GM21576 (cell line): Measurements from ENCODE around the gene CRHBP.
"Not testable (repeated sequence)": the region's sequence is repeated elsewhere in the genome, so short reads cannot be mapped to it uniquely, and the experiment has no call there.

ENCODE experiments used
- ATAC-seq: cut with Tn5 transposase; IDR thresholded peaks from one replicate; pipeline ENCODE4 v1.9.1; 2021; ENCODE audit warnings: mild to moderate bottlenecking, moderate library complexity; ENCODE audit not compliant: unreplicated experiment

Gene CRHBP

GRCh38 chr5:76958991-76959767 is 6.3 kb downstream of the CRHBP start:
- no peak for ATAC-seq

GRCh38 chr5:76960004-76960625 is 7.3 kb downstream of the CRHBP start:
- ATAC-seq, result peak; percentile 82

DNA sequence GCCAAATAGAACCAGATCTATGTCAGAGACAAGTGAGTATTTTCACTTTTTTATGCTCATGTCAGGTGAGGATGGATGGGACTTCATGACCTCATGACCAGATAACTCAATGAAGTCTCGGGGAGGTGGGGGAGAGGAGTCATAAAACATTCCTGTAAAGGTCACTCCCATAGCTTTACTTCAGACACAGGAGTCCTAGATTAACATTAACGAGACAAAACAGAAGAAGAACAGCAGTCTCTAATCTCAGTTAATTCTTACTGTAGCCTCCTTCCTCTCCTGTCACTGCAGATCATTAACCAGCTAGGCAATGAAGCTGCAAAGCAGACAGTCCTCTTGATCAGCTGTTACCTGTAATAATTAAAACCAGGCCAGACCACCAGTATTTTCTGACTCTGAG is 11.2 kb downstream of the CRHBP start:
- ATAC-seq, result no peak

DNA sequence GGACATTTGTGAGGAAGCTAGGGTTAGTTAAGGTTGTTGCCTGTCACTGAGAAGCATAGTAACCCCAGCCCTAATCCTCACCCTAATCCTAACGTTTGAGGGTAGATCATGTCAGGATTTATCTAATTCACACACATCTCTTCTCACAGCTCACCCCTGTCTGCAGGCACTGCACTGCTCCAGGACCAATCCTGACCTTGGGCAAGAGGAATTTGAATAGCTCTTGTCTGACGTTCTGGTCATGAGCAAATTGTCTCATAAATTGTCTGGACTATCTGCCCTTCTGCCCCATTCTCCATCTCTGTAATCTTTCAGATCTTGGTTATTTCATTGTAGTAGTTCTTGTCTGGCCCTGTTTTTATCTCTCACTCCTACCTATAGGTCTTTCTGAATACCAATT is 18.7 kb downstream of the CRHBP start:
- ATAC-seq, result no peak

GRCh38 chr5:76972689-76973088 is 19.8 kb downstream of the CRHBP start:
- ATAC-seq, result no peak

GRCh38 chr5:76974785-76975184 is 21.9 kb downstream of the CRHBP start:
- ATAC-seq, result no peak

GRCh38 chr5:76978869-76979268 is 26.0 kb downstream of the CRHBP start:
- ATAC-seq, result no peak

DNA sequence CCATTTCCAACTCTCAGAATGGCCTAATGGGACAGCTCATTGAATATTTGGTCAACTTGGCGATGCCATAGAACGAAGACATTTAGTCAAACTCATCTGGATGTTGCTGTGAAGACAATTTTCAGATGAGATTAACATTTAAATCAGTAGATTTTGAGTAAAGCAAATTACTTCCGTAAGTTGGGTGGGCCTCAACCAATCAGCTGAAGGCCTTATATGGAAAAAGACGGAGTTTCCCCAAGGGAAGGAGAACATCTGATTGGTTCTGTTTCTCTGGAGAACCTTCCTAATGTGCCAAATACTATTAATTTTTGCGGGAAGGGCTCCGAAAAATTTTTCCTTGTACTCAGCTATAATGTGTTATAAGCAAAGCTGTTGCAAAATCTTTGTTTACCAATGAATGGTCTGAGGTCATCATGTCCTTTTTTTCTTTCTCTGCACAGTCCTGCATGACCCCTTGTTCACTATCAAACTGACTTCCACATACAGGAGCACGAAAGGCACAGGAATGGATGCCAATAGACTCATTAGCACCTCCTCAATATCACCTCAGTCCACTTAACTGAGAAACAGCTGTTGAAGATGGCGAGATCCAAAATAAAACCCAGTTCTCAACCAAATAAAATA is 27.8 kb downstream of the CRHBP start:
- no peak for ATAC-seq

DNA sequence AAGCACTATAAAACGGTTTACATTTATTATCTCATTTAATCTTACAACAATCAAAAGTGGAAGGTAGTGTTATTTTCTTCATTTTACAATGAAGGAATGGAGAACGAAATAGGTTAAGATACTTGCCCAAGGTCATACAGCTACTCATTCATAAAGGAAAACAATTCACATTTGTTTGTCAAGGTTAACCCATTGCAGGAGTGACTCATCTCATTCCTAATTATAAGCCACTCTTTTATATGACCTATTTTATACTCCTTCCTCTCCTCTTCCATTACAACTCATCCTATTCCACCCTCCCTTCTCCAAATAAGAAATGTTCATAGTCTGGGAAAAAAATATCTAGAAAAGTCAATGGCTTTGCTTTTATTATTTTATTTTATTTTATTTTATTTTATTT is 29.6 kb downstream of the CRHBP start:
- no peak for ATAC-seq

DNA sequence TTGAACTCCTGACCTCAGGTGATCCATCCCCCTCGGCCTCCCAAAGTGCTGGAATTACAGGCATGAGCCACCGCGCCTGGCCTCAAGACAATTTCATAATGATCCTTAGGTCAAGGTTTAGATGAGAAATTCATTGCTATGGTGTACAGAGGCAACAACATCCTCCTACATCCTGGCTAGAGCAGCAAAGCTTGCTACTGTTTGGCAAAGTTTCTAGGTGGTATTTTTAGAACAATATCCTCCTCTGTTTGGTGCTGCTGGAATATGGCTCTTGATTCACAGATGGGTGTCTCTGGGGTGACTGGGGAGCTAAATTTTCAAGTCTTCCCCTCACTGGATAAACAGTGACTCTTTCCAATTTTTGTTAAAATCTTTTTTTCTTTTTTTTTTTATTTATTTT is 30.6 kb downstream of the CRHBP start:
- ATAC-seq, result no peak

DNA sequence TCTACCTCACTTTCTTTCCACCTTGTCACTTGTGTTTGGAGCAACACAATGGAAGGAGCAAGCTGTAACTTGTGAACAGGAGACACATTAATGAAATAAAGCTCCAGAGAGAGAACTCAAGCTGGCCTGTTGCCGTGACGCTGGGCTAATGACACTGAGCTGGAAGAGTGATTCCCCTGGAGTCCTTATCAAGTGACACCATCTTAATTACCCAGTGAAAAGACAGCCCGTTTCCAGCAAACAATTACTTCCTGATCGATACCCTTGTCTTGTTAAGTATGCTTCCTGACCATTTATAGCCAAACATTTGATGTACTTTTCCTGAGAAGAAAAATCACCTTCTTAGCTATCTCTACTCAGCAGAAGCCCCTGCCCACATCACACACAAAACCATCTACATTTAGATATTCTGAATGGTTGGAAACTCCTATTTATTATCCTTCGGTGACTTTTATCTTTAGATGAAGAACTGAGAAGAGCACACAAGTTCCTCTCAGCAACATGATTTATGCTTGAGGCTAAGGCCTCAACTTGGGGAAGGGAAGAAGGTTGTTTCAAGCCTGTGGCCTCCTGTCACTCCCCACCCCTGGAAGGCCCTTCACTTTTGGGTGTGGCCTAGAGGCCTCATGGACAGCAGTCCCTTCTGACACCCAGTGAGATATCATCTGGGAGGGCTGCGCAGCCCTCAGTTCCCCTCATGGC is 34.1 kb downstream of the CRHBP start:
- ATAC-seq, result no peak

DNA sequence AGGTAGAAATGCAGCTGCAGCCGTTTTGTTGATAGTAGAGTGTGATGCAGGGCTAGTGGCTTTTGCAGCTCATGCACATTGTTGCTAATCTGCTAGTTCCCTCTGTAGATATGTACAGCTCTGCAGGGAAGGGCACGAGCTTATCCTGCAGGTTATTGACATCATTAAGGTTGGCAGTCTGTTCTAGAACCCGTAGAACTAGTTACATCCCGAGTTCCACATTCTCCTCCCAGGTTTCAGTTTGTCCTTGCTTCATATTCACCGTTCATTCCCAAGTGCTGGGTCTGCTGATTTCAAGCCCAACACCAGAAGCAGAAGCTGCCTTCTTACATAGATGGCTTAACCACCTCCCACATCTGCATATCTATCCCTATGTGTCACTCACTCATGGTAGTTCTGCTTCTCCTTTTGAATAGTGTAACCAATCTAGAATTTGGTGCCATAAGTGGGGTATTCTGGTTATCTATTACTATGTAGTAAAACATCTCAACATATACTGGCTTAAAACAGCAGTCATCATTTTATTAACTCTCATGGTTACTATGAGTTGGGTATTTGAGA is 38.1 kb downstream of the CRHBP start:
- no peak for ATAC-seq

- ATAC-seq, result not testable (repeated sequence)
These were observed 40.6 kb downstream of the CRHBP start for GRCh38 chr5:76993436-76993835.

- ATAC-seq, result no peak
These were observed 41.5 kb downstream of the CRHBP start for GRCh38 chr5:76994337-76994736.

GRCh38 chr5:76998251-76998650 is 45.4 kb downstream of the CRHBP start:
- not testable (repeated sequence) for ATAC-seq

DNA sequence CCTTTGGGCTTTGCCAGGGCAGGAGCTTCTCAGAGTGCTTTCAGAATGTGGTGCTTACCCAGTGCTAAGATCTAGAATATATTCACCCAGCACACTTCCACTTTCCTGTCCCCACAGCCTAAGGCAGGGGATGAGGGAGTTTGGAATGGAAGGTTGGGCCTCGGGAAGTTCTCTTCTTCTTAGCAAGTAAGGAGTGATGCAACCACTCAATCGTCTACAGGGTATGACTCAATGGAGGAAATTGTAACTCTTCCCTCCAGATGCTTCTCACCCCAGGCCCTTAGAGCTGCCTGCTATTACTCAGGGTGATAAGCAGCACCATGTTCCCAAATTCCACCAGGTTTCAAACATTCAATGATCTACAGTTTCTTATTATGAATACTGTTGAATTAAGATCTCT is 46.6 kb downstream of the CRHBP start:
- ATAC-seq, result no peak

DNA sequence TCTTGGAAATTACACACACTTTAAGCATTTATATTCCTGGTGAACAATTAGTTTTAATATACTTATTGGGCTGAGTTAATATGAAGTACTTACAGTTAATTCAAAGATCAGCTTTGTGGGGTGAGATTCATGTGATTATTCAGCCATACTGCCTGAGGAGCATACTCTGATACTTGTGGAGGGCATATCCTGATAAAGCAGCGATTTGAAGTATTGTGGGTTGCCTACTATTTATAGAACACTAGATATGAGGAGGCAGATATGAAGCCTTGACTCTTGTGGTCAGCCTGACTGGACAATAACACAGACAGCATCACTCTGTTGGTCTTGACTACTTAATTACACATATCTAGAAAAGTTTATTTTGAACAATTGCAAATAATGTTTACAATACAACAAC is 50.4 kb downstream of the CRHBP start:
- ATAC-seq, result no peak

GRCh38 chr5:77006124-77006523 is 53.3 kb downstream of the CRHBP start:
- no peak for ATAC-seq

GRCh38 chr5:77008413-77008812 is 55.6 kb downstream of the CRHBP start:
- ATAC-seq, result no peak

DNA sequence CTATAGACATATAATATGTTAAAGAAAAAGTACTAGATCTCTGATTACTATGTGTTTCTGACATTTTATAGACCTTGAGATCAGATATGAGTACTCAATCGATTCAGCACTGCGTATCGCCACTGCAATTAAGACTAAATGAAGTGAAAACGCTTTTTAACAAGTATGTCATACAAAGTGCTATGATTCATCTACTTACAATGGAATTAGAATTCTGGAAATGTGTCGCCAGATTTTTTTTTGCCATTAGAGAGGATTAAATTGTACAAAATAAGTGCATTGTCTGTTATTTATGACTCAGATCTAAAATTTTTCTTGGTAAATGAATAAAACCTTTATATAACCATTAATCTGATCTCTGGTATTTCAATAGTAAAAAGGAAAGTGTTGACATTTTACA is 57.4 kb downstream of the CRHBP start:
- ATAC-seq, result no peak

DNA sequence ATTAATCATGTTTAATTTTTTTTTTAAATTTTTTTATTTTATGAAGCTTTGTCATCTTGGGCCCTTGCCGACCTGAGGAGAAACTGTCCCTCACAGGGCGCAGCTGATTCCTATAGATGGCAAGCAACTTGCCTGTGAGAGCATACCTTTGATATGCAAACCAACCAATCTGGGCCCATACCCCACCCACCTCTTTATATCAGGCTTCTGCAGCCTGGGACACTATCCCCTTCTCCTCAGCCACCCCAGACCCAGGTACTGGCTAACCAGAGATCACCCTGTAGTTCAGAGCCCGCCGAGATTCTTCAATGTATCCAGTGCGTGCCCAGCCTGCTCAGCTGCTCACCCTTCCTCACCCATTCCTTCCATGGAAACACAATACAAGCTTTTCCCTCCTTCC is 58.7 kb downstream of the CRHBP start:
- no peak for ATAC-seq
